A673 (cell line): ENCODE results near the gene HIKESHI. TPM values are rescaled to one million over a fixed set of nuclear protein-coding genes. Genes with fewer than 3 reads are reported as not detected.

Source experiments
- BruUV-seq: library from RNA; stranded (reverse); fragments of 400-500 nt; replicated peaks from 2 replicates; lab custom pipeline; 2021; lab: Mats Ljungman, UMichigan
- CTCF ChIA-PET: fragments of 300-600 bp; sonication (Branson Sonifier 250); formaldehyde crosslinking; loops from one replicate; lab custom pipeline; 2022; ENCODE audit warnings: antibody characterized with exemption; lab: Charles Lee
- POLR2A ChIA-PET: fragments of 300-600 bp; sonication (Branson Sonifier 250); formaldehyde crosslinking; loops from one replicate; lab custom pipeline; 2022; ENCODE audit warnings: antibody characterized with exemption; ENCODE audit not compliant: low non-redundant PET; lab: Charles Lee
- DNase-seq: peaks from one replicate; pipeline ENCODE4 v3.0.0-alpha.2; 2015; ENCODE audit warnings: low spot score
- H3K27ac ChIP-seq: fragments of 200-600 bp; sonication (generic); 2 replicates; pipeline ENCODE4 v1.5.1; 2016; ENCODE audit warnings: mixed run types, low read depth, mild to moderate bottlenecking, mixed read lengths, antibody characterized with exemption, low read length; ENCODE audit not compliant: poor library complexity, severe bottlenecking
- H3K27me3 ChIP-seq: fragments of 200-600 bp; sonication (generic); replicated peaks from 2 replicates; pipeline ENCODE4 v1.6.1; 2017; ENCODE audit warnings: mixed run types, low read depth, mild to moderate bottlenecking, mixed read lengths, antibody characterized with exemption, low read length; ENCODE audit not compliant: insufficient read depth, poor library complexity
- H3K36me3 ChIP-seq: fragments of 200-600 bp; sonication (generic); 2 replicates; pipeline ENCODE4 v1.6.1; 2016; ENCODE audit warnings: mixed run types, mild to moderate bottlenecking, mixed read lengths, antibody characterized with exemption, low read length; ENCODE audit not compliant: insufficient read depth, poor library complexity, severe bottlenecking
- H3K4me1 ChIP-seq: fragments of 200-600 bp; sonication (generic); 2 replicates; pipeline ENCODE4 v1.6.1; 2017; ENCODE audit warnings: mixed run types, mild to moderate bottlenecking, mixed read lengths, antibody characterized with exemption, low read length; ENCODE audit not compliant: insufficient read depth, poor library complexity, severe bottlenecking
- H3K4me3 ChIP-seq: fragments of 200-600 bp; sonication (generic); 2 replicates; pipeline ENCODE4 v1.5.1; 2016; ENCODE audit warnings: low read depth, mixed run types, mild to moderate bottlenecking, mixed read lengths, low read length; ENCODE audit not compliant: poor library complexity, severe bottlenecking
- H3K9me3 ChIP-seq: fragments of 200-600 bp; sonication (generic); 2 replicates; pipeline ENCODE4 v1.6.1; 2016; ENCODE audit warnings: mixed run types, low read depth, mild to moderate bottlenecking, mixed read lengths, antibody characterized with exemption, low read length; ENCODE audit not compliant: poor library complexity, severe bottlenecking
- EZH2 ChIP-seq: fragments of 200-600 bp; sonication (generic); IDR thresholded peaks from 2 replicates; pipeline ENCODE4 v1.6.1; 2017; ENCODE audit warnings: borderline replicate concordance, low read depth, mild to moderate bottlenecking, mixed read lengths, antibody characterized with exemption, low read length; ENCODE audit not compliant: poor library complexity, severe bottlenecking
- intact Hi-C: fragments of 100-400 bp; cut with micrococcal nuclease; formaldehyde crosslinking; loops from one replicate; pipeline ENCODE4 v1.10.0; 2022; ENCODE audit not compliant: unreplicated experiment
- total RNA-seq: library from RNA; stranded (reverse); gene quantifications from 2 replicates; pipeline ENCODE4 v1.2.3, GENCODE V29; 2021
- TF ChIP-seq, protein P1 (sequence below): fragments of 300-800, 200-600 bp; sonication (generic); conservative IDR thresholded peaks from 2 replicates; pipeline ENCODE4 v1.5.1; 2017; ENCODE audit warnings: low read depth, mild to moderate bottlenecking, antibody characterized with exemption, low read length, moderate library complexity, mixed read lengths

HIKESHI gene
- total RNA-seq, 1 experiment from 2014 or later = 55.1 TPM

DNA sequence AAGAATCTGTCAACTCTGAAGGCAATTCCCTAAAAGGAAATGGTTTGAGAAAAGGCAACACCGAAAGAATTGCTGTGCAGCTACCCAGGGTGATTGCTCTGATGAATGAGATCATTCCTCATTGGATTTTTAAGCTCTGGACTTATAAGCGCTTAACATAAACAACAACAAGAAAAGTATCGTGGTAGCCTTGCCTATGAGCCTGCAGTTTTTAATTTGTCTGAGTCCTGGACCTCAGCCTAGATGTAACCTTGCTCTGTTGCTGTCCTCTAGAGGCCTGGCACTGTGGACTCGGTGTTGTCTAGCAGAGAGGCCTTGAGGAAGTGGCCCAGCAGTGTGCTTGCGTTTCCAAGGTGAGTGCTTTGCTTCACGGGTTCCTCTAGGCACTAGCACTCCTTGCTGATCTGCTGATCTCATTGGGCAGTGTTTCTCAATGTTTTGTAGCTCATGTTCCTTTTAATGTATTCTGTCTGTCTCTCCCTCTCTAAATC is 93.1 kb downstream of the HIKESHI start:
- no TSS peak for BruUV-seq
- Histone ChIP-seq H3K4me3 (no peak overlapping the region), H3K36me3 (no peaks in the 10 kb centered on the region), H3K27ac (no peak overlapping the region), H3K9me3 (no peaks in the 10 kb centered on the region), H3K4me1 (no peaks in the 10 kb centered on the region), H3K27me3 (no peaks in the 10 kb centered on the region)
- ChIA-PET CTCF (no interaction called here), POLR2A (no interaction called here)
- intact Hi-C loops = no loop called here
- no peak for DNase-seq
- no peak for TF ChIP-seq EZH2
- TF ChIP-seq, protein P1, sequence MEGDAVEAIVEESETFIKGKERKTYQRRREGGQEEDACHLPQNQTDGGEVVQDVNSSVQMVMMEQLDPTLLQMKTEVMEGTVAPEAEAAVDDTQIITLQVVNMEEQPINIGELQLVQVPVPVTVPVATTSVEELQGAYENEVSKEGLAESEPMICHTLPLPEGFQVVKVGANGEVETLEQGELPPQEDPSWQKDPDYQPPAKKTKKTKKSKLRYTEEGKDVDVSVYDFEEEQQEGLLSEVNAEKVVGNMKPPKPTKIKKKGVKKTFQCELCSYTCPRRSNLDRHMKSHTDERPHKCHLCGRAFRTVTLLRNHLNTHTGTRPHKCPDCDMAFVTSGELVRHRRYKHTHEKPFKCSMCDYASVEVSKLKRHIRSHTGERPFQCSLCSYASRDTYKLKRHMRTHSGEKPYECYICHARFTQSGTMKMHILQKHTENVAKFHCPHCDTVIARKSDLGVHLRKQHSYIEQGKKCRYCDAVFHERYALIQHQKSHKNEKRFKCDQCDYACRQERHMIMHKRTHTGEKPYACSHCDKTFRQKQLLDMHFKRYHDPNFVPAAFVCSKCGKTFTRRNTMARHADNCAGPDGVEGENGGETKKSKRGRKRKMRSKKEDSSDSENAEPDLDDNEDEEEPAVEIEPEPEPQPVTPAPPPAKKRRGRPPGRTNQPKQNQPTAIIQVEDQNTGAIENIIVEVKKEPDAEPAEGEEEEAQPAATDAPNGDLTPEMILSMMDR = no peak

Other genes with a start within 250 kb of the HIKESHI start
- gene PICALM, start 233.2 kb upstream of the HIKESHI start, total RNA-seq = 168 and 174 TPM in 2 replicates
- 37.5 and 43.4 TPM in 2 replicates for gene EED, start 57.5 kb upstream of the HIKESHI start, total RNA-seq
- 0.98 and 1.1 TPM in 2 replicates for gene CCDC81, start 72.6 kb downstream of the HIKESHI start, total RNA-seq